ENCODE measurements around the gene TMC8.
A peak's percentile ranks its signal among the peaks of the same experiment; 100 is the strongest.

Gene TMC8

DNA sequence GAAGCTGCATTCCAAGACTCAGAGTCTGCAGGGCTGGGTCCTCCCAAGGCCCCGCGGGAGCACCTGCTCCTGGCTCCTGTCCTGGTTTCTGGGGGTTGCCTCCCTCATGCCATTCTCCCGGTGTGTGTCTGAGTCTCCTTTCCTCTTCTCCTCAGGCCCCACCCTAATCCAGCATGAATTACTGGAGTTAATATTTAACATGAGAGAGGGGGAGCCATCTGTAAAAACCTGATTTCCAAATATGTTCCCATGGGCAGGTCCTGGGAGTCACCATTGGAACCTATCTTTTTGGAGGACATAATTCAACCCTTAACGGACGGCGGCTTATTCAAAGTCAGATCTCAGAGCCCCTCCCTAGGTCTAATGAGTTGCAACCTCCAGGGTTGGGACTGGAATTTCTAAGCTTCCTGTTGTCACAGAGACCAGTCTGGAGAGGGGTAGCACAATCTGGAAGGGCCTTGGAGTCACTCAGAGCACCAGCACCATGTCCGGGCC lies 21.0 kb downstream of the TMC8 start:
- H3K4me3 ChIP-seq (replicated peaks in 1 of 2; ENCODE audit: low read depth in 2 of 2, low read length in 2 of 2): no peak overlapping the region
- TF ChIP-seq, protein P1, sequence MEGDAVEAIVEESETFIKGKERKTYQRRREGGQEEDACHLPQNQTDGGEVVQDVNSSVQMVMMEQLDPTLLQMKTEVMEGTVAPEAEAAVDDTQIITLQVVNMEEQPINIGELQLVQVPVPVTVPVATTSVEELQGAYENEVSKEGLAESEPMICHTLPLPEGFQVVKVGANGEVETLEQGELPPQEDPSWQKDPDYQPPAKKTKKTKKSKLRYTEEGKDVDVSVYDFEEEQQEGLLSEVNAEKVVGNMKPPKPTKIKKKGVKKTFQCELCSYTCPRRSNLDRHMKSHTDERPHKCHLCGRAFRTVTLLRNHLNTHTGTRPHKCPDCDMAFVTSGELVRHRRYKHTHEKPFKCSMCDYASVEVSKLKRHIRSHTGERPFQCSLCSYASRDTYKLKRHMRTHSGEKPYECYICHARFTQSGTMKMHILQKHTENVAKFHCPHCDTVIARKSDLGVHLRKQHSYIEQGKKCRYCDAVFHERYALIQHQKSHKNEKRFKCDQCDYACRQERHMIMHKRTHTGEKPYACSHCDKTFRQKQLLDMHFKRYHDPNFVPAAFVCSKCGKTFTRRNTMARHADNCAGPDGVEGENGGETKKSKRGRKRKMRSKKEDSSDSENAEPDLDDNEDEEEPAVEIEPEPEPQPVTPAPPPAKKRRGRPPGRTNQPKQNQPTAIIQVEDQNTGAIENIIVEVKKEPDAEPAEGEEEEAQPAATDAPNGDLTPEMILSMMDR (IDR thresholded peaks at IDR 0.05; ENCODE audit: low read depth, low read length): no peak
- DNase-seq (ENCODE audit: low read depth in 2 of 2): peak in 1 of 2 donors; percentile 83

GRCh38 chr17:78154903-78155811 lies 24.6 kb downstream of the TMC8 start:
- H3K4me3 ChIP-seq (replicated peaks in 1 of 2; ENCODE audit: low read depth in 2 of 2, low read length in 2 of 2): no peak overlapping the region
- TF ChIP-seq, protein P1 (IDR thresholded peaks at IDR 0.05; ENCODE audit: low read depth, low read length): no peak
- no peak for DNase-seq (ENCODE audit: low read depth in 2 of 2)

DNA sequence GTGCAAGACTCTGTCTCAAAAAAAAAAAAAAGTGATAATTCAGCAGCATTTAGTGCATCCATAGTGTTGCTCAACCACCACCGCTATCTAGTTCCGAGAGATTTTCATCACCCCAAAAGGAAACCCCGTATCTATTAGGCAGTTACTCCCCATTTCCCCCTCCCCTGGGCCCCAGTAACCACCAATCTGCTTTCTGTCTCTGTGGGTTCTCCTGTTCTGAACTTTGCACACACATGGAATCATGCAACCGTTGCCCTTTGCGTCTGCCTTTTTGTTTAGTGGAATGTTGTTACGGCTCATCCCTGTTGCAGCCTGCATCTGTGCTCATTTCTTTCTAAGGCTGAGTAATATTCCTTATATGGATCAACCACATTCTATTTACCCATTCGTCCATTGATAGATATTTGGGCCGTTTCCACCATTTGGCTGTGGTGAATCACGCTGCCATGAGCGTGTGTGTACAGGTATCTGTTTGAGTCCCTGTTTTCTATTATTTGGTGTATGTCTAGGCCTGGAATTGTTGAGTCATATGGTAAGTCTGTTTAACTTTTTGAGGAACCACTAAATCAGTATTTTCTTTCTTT lies 29.1 kb downstream of the TMC8 start:
- no peak overlapping the region for H3K4me3 ChIP-seq (replicated peaks in 1 of 2; ENCODE audit: low read depth in 2 of 2, low read length in 2 of 2)
- TF ChIP-seq, protein P1 (IDR thresholded peaks at IDR 0.05; ENCODE audit: low read depth, low read length): no peak
- DNase-seq (ENCODE audit: low read depth in 2 of 2): peak in 1 of 2 donors; percentile 46

GRCh38 chr17:78163881-78164747 lies 33.5 kb downstream of the TMC8 start:
- TF ChIP-seq, protein P1 (IDR thresholded peaks at IDR 0.05; ENCODE audit: low read depth, low read length): no peak
- DNase-seq (ENCODE audit: low read depth in 2 of 2): no peak
- H3K4me3 ChIP-seq (replicated peaks in 1 of 2; ENCODE audit: low read depth in 2 of 2, low read length in 2 of 2): no peak overlapping the region

DNA sequence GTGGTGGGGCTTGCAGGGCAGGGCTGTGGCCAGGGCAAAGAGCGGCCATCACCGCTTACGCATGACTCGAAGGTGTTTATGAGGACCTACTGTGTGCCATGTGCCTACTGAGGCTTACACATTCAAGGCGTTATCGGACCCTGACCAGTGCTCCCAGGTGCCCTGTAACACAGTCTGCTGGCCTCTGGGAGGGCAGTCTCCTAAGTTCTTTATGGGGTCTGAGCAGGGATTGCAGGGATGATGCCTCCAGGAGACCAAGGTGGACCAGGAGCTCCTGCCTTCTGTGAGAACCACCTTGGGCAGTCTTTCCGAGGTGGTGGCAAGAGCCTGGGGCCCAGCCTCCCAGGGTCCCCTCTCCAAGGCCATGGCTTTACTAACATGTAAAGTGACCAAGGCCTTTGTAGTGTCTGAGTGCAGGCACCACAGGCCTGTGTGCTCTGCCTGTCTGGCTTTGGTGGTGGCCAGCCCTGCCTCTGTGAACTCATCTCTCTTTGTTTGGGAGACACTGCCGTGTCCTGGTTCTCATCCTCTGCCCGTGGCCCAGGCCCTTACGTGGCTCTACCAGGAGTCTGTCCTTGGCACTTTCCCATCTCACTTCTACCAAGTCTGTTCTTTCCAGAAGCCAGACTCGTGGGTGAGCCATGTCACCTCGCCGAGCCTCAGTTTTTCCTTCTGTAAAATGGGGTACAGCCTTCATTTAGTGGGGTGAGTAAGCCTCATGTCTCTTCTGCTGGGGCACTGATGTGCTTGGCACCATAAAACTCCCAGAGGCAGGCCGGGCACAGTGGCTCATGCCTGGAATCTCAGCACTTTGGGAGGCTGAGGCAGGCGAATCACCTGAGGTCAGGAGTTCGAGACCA lies 34.4 kb downstream of the TMC8 start:
- TF ChIP-seq, protein P1 (IDR thresholded peaks at IDR 0.05; ENCODE audit: low read depth, low read length): no peak
- DNase-seq (ENCODE audit: low read depth in 2 of 2): no peak
- no peak overlapping the region for H3K4me3 ChIP-seq (replicated peaks in 1 of 2; ENCODE audit: low read depth in 2 of 2, low read length in 2 of 2)

- H3K4me3 ChIP-seq (replicated peaks in 1 of 2; ENCODE audit: low read depth in 2 of 2, low read length in 2 of 2): no peak overlapping the region
- TF ChIP-seq, protein P1 (IDR thresholded peaks at IDR 0.05; ENCODE audit: low read depth, low read length): no peak
- no peak for DNase-seq (ENCODE audit: low read depth in 2 of 2)
Observed at GRCh38 chr17:78166416-78166815, 35.8 kb downstream of the TMC8 start.
